HG03439 (cell line): ENCODE results near the gene PEPD.

Source experiments
- ATAC-seq: cut with Tn5 transposase; IDR thresholded peaks from one replicate; pipeline ENCODE4 v1.9.1; 2021; ENCODE audit warnings: mild to moderate bottlenecking, moderate library complexity; ENCODE audit not compliant: unreplicated experiment

The PEPD gene

DNA sequence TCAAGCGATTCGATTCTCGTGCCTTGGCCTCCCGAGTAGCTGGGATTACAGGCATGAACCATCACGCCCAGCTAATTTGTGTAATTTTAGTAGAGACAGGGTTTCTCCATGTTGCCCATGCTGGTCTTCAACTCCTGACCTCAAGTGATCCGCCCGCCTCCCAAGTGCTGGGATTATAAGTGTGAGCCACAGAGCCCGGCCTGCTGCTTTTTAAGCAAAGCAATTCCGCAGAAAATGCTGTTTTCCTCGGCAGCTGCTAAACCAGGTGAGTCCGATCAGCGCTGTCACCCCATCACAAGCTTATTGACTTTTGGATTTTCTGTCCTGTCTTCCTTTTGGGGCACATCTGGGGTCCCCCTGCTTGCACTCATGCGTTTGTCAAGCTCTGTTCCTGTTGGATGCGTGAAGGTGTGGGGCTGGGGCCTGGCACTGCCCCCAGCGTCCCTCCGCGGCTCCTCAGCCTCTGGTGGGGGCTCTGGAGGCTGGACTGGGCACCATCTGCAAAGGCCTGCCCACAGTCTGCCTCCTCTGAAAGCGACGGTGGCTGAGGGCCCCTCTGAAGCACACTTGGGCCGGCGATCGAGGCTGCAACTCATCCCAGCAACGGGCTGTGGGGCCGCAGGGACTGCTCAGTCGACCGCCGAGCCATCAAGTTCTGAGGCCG is 122.4 kb downstream of the PEPD start:
- ATAC-seq, result no peak

DNA sequence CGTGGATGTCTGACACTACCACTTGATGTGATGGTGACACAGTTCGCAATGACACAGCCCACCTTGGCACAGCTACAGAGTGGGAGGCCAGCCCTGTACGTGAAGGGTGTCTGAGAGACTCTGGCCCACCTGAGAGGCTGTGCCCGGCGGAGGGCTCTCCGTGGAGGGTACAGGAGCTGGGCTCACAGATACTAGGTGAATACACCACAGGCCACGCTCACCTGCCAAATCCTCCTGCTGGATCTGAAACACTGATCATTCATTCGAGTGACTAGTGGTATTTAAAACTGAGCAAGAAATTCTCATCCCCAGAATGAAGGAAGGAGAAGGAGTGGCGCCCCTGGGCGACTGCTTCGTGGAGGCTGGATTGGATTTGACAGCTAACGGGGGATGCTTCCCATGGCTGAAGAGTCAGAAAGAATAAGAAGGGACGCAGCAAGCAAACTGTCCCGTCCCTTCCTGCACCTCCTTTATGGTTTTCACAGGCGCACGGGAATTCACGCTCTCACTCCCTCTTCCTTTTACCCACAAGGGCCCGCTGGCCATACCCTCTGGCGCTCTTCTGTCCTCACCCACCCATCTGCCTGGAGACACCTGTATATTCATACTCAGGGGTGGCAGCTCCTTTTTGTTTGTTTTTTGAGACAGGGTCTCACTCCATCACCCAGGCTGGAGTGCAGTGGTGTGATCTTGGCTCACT is 123.1 kb downstream of the PEPD start:
- ATAC-seq, result no peak

- no peak for ATAC-seq
These were observed 123.8 kb downstream of the PEPD start for GRCh38 chr19:33397536-33398360.

DNA sequence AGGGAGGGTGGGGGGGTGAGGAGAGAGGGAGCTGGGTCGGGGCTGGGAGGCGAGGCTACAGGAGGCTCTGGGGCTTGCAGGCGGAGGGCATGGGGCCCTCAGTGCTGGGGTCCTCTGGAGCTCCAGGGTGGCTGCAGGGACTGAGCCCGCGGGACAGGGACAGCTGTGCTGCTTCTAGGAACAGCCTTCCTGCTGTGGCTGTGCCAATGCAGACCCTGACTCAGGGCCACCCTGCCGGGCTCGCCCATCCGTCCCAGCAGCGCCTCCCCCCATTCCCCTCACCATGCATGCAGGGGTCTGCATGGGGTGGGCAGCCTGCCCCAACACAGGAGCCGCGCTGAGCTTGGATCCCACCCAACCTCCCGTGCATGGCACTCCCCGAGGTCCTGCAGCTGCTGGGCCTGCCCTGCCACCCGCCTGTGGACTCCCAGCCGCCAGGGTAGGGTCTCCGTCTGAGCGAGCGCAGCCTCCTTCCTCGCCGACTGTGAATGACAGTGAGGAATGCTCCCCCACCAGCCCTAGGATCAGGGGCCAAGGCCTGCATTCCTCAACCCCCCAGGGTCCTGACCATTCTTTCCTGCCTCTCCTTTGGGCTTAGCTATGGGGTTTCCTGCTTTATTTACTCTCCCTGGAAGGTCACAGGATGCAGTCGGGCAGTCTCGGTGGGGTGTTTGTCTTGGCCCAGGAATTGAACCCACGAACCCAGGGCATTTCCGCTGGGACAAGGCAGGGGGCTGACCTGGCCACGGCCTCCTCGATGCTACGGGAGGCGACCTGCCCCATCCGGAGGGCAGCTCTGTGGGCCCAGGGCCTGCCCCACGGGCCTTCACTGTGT is 124.7 kb downstream of the PEPD start:
- no peak for ATAC-seq

- no peak for ATAC-seq
These were observed 125.7 kb downstream of the PEPD start for GRCh38 chr19:33395561-33396550.

- ATAC-seq, result no peak
These were observed 126.6 kb downstream of the PEPD start for GRCh38 chr19:33394723-33395560.

GRCh38 chr19:33394006-33394722 is 127.4 kb downstream of the PEPD start:
- ATAC-seq, result no peak

DNA sequence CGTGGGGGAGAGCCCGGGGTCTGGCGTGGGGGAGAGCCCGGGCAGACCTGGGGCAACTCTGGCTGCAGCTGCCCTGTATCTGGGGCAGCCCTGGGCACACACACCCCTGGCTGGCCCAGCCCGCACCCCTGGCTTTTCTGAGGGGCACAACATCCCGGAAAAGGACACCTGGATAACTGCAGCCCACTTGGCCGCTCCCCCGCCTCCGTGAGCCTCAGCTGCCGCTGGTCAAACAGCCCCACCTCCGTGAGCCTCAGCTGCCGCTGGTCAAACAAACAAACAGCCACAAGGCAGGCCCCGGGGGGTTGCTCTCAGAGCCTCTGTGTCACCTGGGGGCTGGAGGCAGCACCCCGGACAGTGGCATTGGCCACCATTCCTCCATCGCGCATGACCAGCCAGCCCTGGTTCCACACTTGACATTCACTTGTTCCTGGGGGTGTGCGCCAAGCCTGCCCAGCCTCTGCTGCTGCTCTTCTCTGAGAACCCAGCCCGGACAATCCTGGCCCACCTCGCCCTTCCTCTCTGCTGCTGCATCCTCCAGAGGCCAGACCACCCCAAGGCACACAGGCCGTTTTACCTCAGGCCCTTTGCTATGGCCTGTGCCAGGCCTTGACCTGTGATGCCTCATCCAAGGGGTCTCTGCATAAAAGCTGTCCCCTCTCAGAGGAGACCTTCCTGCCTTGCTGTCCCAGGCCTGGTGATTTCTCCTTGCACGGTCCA is 128.1 kb downstream of the PEPD start:
- no peak for ATAC-seq

DNA sequence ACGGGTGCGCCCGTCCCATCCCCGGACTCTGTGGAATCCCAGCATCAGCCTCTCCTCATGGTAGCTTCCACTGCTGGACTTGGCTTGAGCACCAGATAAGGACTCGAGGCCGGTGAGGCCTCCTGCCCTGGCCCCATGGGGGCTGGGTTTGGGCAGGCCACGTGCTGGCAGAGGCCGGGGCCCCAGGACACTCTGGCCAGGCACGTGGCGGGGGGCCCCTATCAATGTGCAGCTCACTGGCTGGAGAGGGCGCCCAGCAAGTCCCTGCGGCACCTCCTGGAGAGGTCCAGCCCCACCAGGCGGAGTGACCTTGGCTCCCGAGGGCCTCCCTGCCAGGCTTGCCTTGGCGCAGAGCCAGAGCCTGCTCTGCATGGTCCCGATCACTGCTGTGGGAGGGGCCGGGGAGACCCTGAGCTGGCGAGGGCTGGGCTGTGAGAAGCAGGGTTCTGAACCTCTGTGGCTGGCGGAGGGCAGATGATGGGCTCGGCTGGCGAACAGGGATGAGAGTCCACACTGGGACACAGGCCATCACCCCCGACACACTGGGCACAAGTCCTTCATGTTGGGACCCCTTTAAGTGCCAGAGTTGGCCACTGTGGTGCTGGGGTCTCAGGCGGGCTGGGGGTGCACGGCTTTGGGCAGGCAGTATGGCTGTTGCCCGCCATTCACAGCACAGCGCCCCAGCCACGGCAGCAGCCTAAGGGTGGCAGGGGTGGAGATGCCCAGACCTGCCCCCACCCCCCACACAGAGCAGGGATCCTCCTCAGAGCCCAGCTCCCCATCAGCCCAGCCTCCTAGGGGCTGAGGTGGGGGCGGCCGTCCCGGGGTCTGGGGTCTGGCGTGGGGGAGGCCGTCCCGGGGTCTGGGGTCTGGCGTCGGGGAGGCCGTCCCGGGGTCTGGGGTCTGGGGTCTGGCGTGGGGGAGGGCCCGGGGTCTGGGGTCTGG is 129.0 kb downstream of the PEPD start:
- ATAC-seq, result no peak

DNA sequence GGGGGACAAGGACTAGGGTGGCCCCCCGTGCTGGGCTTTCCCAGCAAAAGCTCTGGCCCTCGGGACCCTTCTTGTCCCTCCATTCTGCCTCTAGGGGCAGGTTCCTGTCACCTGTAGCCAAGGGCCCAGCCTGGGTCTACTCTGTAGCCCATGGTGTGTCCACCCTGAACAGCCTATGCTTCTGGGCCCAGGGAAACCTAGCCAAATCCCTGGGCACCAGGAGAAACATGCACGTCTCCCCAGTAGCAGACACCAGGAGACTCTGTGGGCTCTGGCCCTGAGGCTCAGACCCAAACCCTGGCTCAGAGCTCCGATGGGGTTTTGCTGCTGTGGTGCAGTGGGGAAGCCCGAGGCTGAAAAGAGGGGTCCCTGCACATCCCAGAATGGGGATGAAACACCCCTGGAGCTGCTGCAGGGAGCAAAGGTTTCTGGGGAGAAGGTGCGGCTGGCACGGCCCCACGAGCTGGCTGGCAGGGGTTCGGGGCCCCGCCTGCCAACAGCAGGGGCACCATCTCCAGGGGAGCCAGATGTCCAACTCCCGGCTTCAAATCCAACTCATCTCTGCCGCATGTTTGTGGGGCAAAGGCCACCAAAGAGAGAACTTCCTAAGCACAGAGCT is 129.9 kb downstream of the PEPD start:
- ATAC-seq, result no peak

DNA sequence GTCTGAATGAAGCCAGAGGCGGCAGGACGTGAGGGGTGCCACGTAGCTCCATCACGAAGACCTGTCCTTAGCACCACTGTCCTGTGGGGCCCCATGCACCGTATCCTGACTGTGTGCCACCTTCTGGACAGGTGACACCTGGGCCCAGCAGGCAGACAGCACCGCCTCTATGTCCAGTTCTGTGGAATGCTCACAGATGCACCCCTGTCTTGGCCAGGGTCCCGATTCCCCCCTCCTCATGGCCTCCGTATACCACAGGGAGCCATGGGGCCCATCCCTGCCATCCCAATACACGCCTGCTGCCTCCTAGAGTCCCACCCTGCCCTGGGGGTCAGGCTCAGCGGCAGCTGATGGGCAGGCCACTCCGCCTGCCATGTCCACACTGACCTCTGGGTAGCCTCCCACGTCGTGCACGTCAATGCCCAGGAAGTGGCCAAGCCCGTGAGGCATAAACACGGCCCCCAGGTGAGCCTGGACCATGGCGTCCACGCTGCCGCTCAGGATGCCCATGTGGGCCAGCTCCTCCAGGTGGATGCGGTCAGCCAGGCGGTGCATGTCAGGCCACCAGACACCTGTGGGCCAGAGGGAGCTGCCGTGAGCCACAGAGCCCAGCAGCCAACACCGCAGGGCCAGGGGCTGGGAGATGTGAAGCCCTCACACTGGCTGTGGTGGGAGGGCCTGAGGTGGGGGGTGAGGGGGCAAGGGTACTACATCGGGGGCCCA is 130.5 kb downstream of the PEPD start:
- no peak for ATAC-seq

- ATAC-seq, result no peak
These were observed 131.3 kb downstream of the PEPD start for GRCh38 chr19:33390101-33390907.

DNA sequence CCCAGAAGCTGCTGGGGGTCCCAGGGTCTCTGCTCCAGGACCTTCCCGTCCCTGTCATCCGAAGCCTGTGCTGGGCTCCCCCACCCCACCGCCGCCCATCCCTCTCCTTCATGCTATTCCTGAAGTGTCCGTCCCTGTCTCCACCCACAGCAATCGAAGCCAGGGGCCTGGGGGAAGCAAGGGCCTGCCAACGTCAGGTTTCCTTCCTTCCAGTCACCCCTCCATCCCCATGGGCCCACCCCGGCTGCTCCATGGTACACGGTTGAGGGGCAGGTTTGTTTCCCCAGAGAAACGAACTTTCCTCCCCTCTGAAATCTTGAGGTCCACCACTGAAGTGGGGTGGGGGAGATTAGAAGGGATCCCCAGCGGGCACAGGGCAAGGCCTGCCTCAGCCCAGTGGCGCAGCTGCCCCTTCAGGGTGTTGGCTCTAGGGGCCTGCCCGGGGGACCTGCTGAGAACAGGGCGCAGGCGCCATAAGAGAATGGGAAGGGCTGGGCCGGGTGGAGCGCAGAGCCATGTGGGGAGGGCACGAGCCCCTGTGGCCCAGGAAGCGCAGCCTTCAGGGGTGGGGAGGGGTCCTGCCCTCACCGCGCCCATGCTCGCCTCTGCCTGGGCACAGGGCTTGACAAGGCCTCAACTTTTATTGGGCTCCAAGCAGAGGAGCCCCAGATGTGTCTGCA is 132.0 kb downstream of the PEPD start:
- no peak for ATAC-seq
